ENCODE results near the gene AZIN2. TPM values are rescaled to one million over a fixed set of nuclear protein-coding genes. Genes with fewer than 3 reads are reported as not detected.
A peak's percentile ranks its signal among the peaks of the same experiment; 100 is the strongest.

AZIN2 gene
- total RNA-seq, 6 donors from 2014 or later = 1.5 to 4.8 (median 2.8) TPM

DNA sequence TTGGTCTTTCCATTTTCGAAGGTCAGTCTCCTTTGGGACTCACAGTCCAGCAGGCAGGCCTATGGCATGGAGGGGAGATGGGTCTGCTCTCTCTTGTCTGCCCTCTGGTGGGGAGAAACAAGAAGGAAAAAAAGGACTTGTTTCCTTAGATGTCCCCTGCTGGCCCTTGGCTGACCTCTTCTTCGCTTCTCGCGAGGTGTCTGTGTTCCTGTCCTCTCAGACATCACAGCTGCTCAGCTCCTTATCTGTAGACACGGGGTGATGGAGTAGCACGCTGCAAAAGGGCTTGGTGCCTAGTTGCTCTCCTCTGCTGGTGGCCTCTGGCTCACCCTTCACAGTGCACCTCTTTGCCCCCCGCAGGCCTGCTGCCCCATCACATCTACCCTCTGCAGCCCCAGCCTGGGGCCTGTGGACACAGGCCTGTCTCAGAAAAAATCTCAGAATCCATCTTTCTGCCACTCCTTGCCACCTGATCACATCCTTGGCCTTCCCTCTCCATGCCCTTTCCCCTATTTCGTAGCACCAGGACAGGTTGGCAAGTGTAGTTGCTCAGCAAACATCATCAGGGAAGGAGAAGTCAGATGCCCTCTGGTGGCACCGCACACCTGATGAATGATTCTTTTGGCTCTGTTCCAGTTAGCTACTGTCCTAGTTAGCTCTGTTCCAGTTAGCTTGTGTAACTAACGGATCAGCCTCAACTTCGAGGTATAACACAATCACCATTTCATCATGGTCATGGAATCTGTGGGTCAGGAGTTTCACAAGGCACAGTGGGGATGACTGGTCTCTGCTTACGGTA lies 25.5 kb upstream of the AZIN2 start:
- Histone ChIP-seq H3K36me3 (no peaks in the 10 kb centered on the region), H3K9me3 (no peaks in the 10 kb centered on the region), H3K4me3 (no peak overlapping the region), H3K27ac (peak overlapping the region in 1 of 4 donors; percentile 4), H3K4me1 (peaks cover 4 to 13% (median 5%) of the 10 kb centered on the region in 4 donors), H3K27me3 (no peaks in the 10 kb centered on the region)
- DNase-seq = peak in 1 of 2 donors; percentile 68
- peak; percentile 88 to 96 for ATAC-seq (ENCODE audit: low FRiP score in 2 of 2)
- 28 to 29% methylated on average over 12 of the region's 12 CpGs for WGBS, 2 donors
- no peak for TF ChIP-seq EP300 (IDR thresholded peaks at IDR 0.05)
- no peak for TF ChIP-seq POLR2A (IDR thresholded peaks at IDR 0.05)
- TF ChIP-seq POLR2AphosphoS5 (IDR thresholded peaks at IDR 0.05) = peak in 1 of 2 donors; percentile 35
- TF ChIP-seq, protein P1, sequence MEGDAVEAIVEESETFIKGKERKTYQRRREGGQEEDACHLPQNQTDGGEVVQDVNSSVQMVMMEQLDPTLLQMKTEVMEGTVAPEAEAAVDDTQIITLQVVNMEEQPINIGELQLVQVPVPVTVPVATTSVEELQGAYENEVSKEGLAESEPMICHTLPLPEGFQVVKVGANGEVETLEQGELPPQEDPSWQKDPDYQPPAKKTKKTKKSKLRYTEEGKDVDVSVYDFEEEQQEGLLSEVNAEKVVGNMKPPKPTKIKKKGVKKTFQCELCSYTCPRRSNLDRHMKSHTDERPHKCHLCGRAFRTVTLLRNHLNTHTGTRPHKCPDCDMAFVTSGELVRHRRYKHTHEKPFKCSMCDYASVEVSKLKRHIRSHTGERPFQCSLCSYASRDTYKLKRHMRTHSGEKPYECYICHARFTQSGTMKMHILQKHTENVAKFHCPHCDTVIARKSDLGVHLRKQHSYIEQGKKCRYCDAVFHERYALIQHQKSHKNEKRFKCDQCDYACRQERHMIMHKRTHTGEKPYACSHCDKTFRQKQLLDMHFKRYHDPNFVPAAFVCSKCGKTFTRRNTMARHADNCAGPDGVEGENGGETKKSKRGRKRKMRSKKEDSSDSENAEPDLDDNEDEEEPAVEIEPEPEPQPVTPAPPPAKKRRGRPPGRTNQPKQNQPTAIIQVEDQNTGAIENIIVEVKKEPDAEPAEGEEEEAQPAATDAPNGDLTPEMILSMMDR (IDR thresholded peaks at IDR 0.05) = peak; percentile 68 to 83 (median 73)

DNA sequence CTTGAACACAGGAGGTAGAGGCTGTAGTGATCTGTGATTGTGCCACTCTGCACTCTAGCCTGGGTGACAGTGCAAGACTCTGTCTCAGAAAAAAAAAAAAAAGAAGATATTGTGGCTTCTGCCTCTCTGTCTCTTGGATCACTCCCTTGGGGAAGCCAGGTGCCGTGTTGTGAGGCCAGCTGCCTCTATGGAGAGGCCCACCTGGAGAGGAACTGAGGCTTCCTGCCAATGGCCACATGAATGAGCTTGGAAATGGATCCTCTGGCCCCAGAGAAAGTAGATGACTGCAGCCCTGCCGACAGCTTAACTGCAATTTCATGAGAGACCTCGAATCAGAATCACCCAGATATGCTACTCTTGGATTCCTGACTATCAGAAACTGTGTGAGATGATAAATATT lies 24.5 kb upstream of the AZIN2 start:
- DNase-seq (no peak), ATAC-seq (ENCODE audit: low FRiP score in 2 of 2) (no peak)
- TF ChIP-seq POLR2A (IDR thresholded peaks at IDR 0.05) = no peak
- TF ChIP-seq EP300 (IDR thresholded peaks at IDR 0.05) = no peak
- TF ChIP-seq, protein P1 (IDR thresholded peaks at IDR 0.05) = no peak
- no peak for TF ChIP-seq POLR2AphosphoS5 (IDR thresholded peaks at IDR 0.05)
- Histone ChIP-seq H3K4me3 (no peak overlapping the region), H3K9me3 (no peaks in the 10 kb centered on the region), H3K27ac (no peak overlapping the region), H3K27me3 (no peaks in the 10 kb centered on the region), H3K4me1 (peaks cover 0 to 8% (median 5%) of the 10 kb centered on the region in 4 donors), H3K36me3 (no peaks in the 10 kb centered on the region)
- WGBS, 2 donors = 78 to 93% methylated on average over 3 of the region's 3 CpGs

DNA sequence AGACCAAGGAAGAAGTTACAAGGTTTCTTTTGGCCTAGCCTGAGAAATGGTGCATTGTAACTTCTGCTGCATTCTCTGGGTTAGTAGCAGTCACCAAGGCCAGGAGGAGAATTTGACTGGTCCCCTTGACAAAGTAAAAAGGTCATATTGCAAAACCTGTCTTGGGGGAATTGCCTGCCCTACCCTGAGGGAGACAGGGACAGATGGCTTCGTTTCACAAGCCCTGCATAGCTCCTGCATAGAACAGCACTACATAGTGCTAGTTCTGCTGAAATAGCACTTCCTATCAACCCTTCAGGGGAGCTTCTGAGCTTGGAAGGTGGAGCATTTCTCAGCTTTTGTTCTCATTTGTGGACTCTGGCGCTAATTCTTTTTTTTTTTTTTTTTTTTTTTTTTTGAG lies 23.9 kb upstream of the AZIN2 start:
- TF ChIP-seq, protein P1 (IDR thresholded peaks at IDR 0.05) = no peak
- TF ChIP-seq POLR2A (IDR thresholded peaks at IDR 0.05) (no peak), EP300 (IDR thresholded peaks at IDR 0.05) (no peak), POLR2AphosphoS5 (IDR thresholded peaks at IDR 0.05) (no peak)
- DNase-seq (no peak), ATAC-seq (ENCODE audit: low FRiP score in 2 of 2) (no peak)
- Histone ChIP-seq H3K27ac (no peak overlapping the region), H3K9me3 (peaks cover 0 to 3% (median 0%) of the 10 kb centered on the region in 4 donors), H3K36me3 (no peaks in the 10 kb centered on the region), H3K27me3 (no peaks in the 10 kb centered on the region), H3K4me1 (peaks cover 0 to 8% (median 5%) of the 10 kb centered on the region in 4 donors), H3K4me3 (no peak overlapping the region)
- WGBS, 2 donors = 67 to 87% methylated on average over 2 of the region's 2 CpGs

DNA sequence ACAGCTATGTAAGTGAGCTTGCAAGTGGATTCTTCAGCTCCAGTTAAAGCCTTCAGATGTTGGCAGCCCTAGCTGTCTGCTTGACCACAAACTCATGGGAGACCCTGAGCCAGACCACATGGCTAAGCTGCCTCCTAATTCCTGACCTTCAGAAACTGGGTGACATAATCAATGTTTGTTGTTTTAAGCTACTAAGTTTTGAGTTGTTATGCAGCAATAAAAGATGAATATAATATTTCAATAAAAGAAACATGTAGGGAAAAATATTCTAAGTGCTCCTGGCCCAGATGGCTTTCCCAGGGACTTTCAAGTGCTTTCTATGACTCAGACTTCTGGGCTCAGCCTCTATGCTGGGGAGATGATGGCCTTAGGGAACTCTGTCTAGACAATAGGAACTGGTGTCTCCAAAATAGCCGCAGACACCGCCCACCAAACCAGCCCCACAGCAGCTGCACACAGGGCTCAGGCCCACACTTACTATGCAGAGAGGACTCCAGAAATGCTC lies 20.3 kb upstream of the AZIN2 start:
- Histone ChIP-seq H3K27ac (no peak overlapping the region), H3K4me3 (no peak overlapping the region), H3K9me3 (peaks cover 12 to 37% (median 27%) of the 10 kb centered on the region in 4 donors), H3K27me3 (no peaks in the 10 kb centered on the region), H3K36me3 (no peaks in the 10 kb centered on the region), H3K4me1 (no peaks in the 10 kb centered on the region)
- peak in 1 of 2 donors; percentile 27 for DNase-seq
- ATAC-seq (ENCODE audit: low FRiP score in 2 of 2) = peak; percentile 79 to 98
- TF ChIP-seq POLR2AphosphoS5 (IDR thresholded peaks at IDR 0.05) (no peak), EP300 (IDR thresholded peaks at IDR 0.05) (no peak), POLR2A (IDR thresholded peaks at IDR 0.05) (no peak)
- TF ChIP-seq, protein P1 (IDR thresholded peaks at IDR 0.05) = no peak
- WGBS, 2 donors = 63 to 73% methylated on average over 1 to 2 of the region's 2 CpGs

Measured in upper lobe of left lung (tissue), 6 donors.